ENCODE measurements around the gene AUTS2. TPM values are rescaled to one million over a fixed set of nuclear protein-coding genes. Genes with fewer than 3 reads are reported as not detected.

Gene AUTS2
- total RNA-seq, 1 experiment from 2014 or later = 256 TPM

DNA sequence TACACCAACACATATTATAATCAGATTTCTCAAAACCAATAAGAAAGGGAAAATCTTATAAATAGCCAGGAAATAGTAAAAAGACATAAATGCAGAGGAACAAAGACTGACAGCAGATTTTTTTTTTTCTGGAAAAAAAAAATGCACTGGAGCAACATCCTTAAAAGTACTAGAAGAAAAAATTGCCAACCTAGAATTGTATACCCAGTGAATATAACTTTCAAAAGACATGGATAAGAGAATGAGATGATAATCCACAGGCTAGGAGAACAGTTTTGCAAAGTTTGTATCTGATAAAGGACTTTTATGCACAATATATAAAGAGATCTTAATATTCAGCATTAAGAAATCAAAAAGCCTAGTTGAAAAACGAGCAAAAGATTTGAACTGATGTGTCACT lies 554.0 kb downstream of the AUTS2 start:
- no peak overlapping the region for H3K18ac ChIP-seq (ENCODE audit: insufficient read length, low read depth, low read length)
- no peak overlapping the region for H3K27ac ChIP-seq (ENCODE audit: insufficient read length, low read depth, low read length)
- H2BK5ac ChIP-seq (ENCODE audit: insufficient read length, low read length) = no peak overlapping the region
- TF ChIP-seq CTCF (conservative IDR thresholded peaks at IDR 0.05) = no peak
- no CpG with 5 or more reads among the region's 1 CpG for WGBS (ENCODE audit: extremely low coverage, insufficient read length, low lambda C conversion rate)
- no peak overlapping the region for H2BK20ac ChIP-seq (ENCODE audit: low read depth, low read length, poor library complexity, severe bottlenecking)
- no peaks in the 10 kb centered on the region for H3K27me3 ChIP-seq (ENCODE audit: insufficient read depth, low read length)
- H4K20me1 ChIP-seq (ENCODE audit: control insufficient read depth, insufficient read depth, insufficient read length) = no peaks in the 10 kb centered on the region
- no peaks in the 10 kb centered on the region for H3K9me3 ChIP-seq (ENCODE audit: control insufficient read depth, low read depth, low read length)
- no peak overlapping the region for H3K27ac Mint-ChIP-seq
- H3K23me2 ChIP-seq (ENCODE audit: insufficient read length, low read depth, low read length, poor library complexity, severe bottlenecking) = no peaks in the 10 kb centered on the region
- H3K9ac ChIP-seq (ENCODE audit: extremely low read depth, insufficient read length, low read length) = no peak overlapping the region
- no peak overlapping the region for H2BK120ac ChIP-seq (ENCODE audit: low read depth, low read length, poor library complexity, severe bottlenecking)
- no peak overlapping the region for H4K5ac ChIP-seq (ENCODE audit: insufficient read length, low read depth, low read length)
- no peak overlapping the region for H3K23ac ChIP-seq (ENCODE audit: insufficient read length, low read depth, low read length)
- H2AFZ ChIP-seq (ENCODE audit: low read length) = no peak overlapping the region
- H3K36me3 Mint-ChIP-seq (ENCODE audit: insufficient read depth in 1 of 3, low read depth in 3 of 3) = peaks cover 0 to 8% (median 0%) of the 10 kb centered on the region in 3 experiments; a peak in 2 of 7 replicates
- peaks cover 0 to 2% of the 10 kb centered on the region in 2 experiments; a peak in 2 of 5 replicates for H3K9me3 Mint-ChIP-seq
- H3T11ph ChIP-seq (ENCODE audit: low read length) = no peak overlapping the region
- no peak overlapping the region for H4K91ac ChIP-seq (ENCODE audit: insufficient read length, low read depth, low read length)
- no peak overlapping the region for H4K8ac ChIP-seq (replicated peaks; ENCODE audit: insufficient read length, low read depth, low read length)
- H2BK15ac ChIP-seq (ENCODE audit: low read depth, low read length) = no peak overlapping the region
- H3K4me2 ChIP-seq (ENCODE audit: insufficient read depth, insufficient read length, low read length) = no peak overlapping the region
- no peak overlapping the region for H3K14ac ChIP-seq (ENCODE audit: insufficient read depth, low read length)
- no peaks in the 10 kb centered on the region for H3K79me2 ChIP-seq (ENCODE audit: insufficient read depth, low read length)
- H3K79me1 ChIP-seq (ENCODE audit: insufficient read depth, low read depth, low read length, poor library complexity, severe bottlenecking) = no peaks in the 10 kb centered on the region
- peaks cover 14 to 20% of the 10 kb centered on the region in 2 experiments for H3K4me1 Mint-ChIP-seq
- DNase-seq = no peak
- H3K4ac ChIP-seq (ENCODE audit: low read depth, low read length) = no peak overlapping the region
- no peak overlapping the region for H3K4me3 Mint-ChIP-seq
- H2AK5ac ChIP-seq (ENCODE audit: insufficient read length, low read length) = no peak overlapping the region
- H3K56ac ChIP-seq (ENCODE audit: insufficient read length, low read depth, low read length) = no peak overlapping the region
- H3K4me1 ChIP-seq (ENCODE audit: insufficient read depth, low read length) = no peaks in the 10 kb centered on the region
- peaks cover 2% of the 10 kb centered on the region; the same call in 1 of the 2 replicates for H3K27me3 Mint-ChIP-seq (ENCODE audit: low read depth)
- H2BK12ac ChIP-seq (ENCODE audit: insufficient read length, low read depth, low read length) = no peak overlapping the region

Data from H9 (cell line).